Stimulated activated CD8-positive, alpha-beta memory T cell treated with anti-CD3 and anti-CD28 coated beads, Interleukin-4, amount 100 ng/mL, for 24 hours (primary cell): Measurements from ENCODE around the gene DYRK4.
"Not testable (repeated sequence)": the region's sequence is repeated elsewhere in the genome, so short reads cannot be mapped to it uniquely, and the experiment has no call there.

Experiments used
- DNase-seq: peaks from one replicate; pipeline ENCODE4 v3.0.0-alpha.2; 2020; ENCODE audit warnings: low read depth

DYRK4 gene, protein sequence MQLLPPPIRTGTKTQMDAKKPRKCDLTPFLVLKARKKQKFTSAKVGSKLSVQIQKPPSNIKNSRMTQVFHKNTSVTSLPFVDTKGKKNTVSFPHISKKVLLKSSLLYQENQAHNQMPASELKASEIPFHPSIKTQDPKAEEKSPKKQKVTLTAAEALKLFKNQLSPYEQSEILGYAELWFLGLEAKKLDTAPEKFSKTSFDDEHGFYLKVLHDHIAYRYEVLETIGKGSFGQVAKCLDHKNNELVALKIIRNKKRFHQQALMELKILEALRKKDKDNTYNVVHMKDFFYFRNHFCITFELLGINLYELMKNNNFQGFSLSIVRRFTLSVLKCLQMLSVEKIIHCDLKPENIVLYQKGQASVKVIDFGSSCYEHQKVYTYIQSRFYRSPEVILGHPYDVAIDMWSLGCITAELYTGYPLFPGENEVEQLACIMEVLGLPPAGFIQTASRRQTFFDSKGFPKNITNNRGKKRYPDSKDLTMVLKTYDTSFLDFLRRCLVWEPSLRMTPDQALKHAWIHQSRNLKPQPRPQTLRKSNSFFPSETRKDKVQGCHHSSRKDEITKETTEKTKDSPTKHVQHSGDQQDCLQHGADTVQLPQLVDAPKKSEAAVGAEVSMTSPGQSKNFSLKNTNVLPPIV

DNA sequence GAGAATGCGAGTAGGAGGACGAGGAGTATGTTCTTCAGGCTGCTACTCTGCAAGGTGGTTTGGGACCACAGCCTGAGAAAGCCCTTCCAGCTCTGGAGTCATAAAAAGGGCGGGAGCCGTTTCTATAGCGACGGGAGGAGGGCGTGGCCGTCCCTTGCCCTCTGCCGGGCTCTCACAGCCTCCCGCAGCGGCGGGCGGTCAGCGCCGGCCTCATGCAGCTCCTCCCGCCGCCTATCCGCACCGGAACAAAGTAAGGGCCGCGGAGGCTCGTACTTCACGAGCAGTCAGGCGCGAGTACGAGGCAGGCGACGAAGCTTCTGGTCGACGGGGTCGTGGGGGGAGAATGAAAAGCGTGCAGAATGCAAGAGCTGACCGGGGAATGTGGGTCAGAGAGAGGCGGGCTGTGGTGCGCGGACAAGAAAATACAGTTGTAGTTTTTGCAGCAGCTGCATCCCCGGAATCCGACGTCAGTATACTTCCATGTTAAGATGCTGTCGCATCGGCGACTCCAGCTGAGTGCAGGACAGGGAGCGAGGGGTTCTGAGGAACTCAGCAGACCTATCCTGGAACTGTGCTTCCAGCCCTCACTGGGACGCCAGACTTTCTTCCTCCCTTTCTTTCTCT lies at the start of gene DYRK4:
DYRK4 (plus strand) TSS at position 175 of the 624 bp plus-strand sequence; CDS start at position 213, 38 bp downstream.
- no peak for DNase-seq

- DNase-seq: no peak
Observed at GRCh38 chr12:4518106-4518728, 43.8 kb upstream of the DYRK4 start.

GRCh38 chr12:4523443-4523842 lies 38.6 kb upstream of the DYRK4 start:
- DNase-seq: not testable (repeated sequence)

DNA sequence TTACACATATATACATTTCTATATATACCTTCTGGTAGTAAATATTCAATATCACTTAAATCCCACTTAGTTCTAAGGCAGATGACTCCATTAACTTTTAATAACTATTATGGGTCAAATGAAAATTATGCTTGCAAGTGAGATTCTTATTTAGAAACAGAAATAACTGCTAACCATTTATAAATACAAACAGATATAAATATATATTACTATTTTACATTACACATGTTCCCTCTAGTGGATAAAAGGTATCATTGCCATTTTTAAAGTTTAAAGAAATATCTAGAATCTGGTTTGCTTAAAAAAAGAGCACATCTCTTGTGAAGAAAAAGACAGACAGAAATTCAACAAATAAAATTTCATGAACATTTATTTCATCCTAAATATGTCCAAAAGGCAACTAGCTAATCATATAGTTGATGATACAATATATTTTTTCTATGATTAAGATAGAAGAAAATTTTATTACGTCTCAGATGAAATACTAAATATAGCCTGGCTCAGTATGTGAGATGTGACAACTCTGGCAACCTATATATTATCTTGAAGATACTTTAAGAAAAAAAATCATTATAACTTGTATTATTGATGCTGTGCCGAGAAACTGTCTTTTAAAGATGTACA lies 35.0 kb upstream of the DYRK4 start:
- DNase-seq: no peak

- no peak for DNase-seq
Observed at GRCh38 chr12:4530160-4530559, 31.8 kb upstream of the DYRK4 start.

- no peak for DNase-seq
Observed at GRCh38 chr12:4530982-4531586, 30.9 kb upstream of the DYRK4 start.

DNA sequence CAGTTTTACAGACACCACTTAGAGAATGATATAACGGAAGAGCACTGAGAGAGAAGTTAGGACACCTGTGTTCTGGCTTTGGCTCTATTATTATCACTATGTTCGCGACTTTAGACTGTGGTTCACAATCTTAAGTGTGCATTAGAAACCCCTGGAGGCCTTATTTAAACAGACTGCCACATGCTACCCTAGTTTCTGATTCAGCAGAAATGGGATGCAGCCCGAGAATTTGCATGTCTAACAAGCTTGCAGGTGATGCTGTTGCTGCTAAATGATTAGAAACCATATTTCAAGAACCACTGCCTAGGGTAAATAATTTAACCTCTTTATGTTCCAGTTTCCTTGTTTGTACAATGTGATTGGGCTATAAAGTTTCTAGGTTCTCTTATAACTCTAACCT lies 26.9 kb upstream of the DYRK4 start:
- DNase-seq: no peak

DNA sequence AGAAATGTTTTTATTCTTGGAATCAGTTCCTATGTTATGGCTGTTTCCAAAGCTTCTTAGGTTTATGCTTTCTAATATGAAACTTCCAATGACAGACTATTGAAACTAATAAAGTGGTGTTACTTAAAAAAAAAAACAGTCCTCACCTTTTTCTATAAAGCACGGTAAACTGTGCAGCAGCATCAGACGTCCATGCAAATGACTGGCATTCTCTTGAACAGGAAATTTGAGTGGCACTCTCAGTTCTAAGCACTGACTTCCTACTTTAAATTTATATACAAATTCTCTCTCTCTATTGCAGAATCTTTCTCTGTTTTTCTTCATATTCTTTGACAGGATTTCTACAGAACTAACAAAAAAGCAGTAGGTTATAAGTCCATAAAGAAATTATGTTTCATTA lies 26.1 kb upstream of the DYRK4 start:
- no peak for DNase-seq

- DNase-seq: peak; percentile 91
Observed at GRCh38 chr12:4538207-4539160, 23.5 kb upstream of the DYRK4 start, which contains the start of gene RAD51AP1. RAD51AP1 (plus strand) TSS chr12:4538890; CDS start chr12:4538940, 50 bp downstream.

DNA sequence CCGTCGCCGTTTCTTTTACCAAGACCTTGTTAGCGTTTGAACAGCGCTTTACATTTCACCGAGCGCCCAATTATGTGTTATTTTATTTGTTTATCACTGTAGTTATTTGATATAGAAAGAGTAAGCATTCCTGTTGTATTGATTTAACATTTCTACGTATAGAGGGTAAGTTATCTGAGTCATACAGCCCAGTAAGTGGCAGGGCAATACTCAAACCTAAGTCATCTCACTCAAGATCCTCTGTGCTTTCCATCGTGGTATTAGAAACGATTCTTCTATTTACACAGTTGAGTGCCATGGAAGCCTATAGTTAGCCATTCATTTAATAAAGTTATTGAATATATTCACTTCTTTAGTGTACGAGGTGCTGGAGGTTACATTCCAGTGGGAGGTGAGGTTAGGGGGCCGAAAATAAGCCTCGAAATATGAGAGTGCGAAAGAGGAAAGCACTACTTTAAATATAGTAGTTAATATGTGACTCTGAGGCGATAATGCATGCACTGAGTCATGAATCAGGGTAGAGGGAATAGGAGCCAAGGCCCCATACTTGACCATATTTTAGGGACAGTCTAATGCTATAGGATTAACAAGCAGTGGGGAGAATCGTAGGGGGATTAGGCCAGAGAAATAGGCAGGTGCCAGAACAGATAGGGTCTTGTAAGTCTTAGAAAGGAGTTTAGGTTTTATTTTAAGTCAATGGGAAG lies 22.7 kb upstream of the DYRK4 start:
- no peak for DNase-seq

- DNase-seq: no peak
Observed at GRCh38 chr12:4540170-4540569, 21.8 kb upstream of the DYRK4 start.

GRCh38 chr12:4540638-4541037 lies 21.4 kb upstream of the DYRK4 start:
- DNase-seq: no peak

DNA sequence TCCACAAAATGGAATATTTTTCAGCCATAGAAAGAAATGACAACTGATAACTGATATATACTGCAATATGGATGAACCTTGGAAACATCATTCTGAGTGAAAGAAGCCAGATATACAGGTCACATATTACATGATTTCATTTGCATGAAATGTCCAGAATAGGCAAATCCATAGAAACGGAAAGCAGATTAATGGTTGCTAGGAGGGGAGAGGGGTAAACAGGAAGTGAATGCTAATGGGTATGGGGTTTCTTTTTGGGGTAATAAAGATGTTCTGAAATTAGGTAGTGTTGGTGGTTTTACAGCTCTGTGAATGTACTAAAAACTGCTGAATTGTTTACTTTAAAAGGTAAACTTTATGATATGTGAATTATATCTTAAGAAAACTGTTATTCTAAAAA lies 16.8 kb upstream of the DYRK4 start:
- no peak for DNase-seq

- no peak for DNase-seq
Observed at GRCh38 chr12:4552191-4552590, 9.8 kb upstream of the DYRK4 start.

DNA sequence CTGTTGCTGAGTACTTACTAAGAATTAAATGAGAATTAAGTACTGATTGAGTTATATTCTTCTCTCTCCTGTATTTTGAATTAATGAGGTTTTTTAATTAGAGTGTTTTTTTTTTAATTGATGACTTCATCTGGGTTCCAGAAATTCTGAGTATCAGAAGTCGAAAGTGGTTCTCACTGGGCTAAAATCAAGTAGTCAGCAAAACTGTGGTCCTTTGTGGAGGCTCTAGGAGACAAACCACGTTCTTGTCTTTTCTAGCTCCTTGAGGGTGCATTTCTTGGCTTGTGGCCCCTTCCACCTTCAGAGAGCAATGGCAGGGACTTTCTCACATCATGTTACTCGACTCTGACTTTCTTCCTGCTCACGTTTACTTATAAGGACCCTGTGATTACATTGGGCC lies 8.1 kb upstream of the DYRK4 start:
- DNase-seq: no peak

GRCh38 chr12:4555804-4556203 lies 6.2 kb upstream of the DYRK4 start:
- no peak for DNase-seq

DNA sequence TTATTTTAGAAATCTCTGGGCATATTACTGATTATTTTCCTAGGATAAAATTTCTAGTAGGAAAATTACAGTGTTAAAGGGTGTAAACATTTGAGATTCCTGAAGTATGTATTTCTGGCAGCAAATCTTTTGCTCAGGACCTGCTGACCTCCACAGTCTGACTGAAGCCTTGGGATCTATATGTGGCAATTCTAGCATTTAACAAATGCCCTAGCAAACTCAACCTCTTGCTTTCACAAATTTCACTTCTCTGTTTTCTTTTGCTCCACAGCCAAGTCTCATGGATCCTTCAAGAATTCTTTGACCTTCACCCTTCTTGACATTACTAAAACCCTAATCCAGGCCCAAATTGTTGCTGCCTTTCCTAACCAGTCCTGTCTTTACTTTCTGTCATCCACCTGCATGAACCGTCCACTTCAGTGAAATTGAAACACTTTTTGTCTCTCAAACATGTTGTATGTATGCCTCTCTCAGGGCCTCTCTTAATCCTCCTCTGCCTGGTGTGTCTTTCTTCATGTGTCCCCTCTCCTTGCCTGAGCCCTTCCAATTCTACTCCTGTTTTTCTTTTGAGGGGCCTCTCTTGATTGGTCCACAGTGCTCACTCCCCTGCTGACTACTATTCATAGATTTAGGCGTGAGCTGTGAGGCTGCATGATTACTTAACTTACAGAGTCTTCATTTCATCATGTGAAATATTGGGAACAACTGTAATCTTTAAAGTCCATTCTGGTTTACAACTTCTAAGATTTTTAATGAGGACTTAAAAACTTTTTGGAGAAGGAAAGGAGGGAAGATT lies 5.1 kb upstream of the DYRK4 start:
- no peak for DNase-seq

- DNase-seq: no peak
Observed at GRCh38 chr12:4557586-4557985, 4.4 kb upstream of the DYRK4 start.

GRCh38 chr12:4558171-4558570 lies 3.8 kb upstream of the DYRK4 start:
- no peak for DNase-seq
